CD4-positive, alpha-beta T cell (primary cell): ENCODE measurements around the gene MAST4. TPM values are rescaled to one million over a fixed set of nuclear protein-coding genes. Genes with fewer than 3 reads are reported as not detected.

Source experiments
- ATAC-seq: fragments of 200-7000 bp; cut with Tn5 transposase; one replicate; pipeline ENCODE4 v1.10.0; 2022; ENCODE audit warnings: mild to moderate bottlenecking; ENCODE audit not compliant: poor library complexity
- CTCF ChIA-PET: fragments of 350-600 bp; sonication (Branson Sonifier 250); formaldehyde crosslinking; loops from one replicate; lab custom pipeline; 2021; ENCODE audit warnings: antibody characterized with exemption, inconsistent platforms; lab: Charles Lee
- POLR2A ChIA-PET: fragments of 350-600 bp; sonication (Branson Sonifier 250); formaldehyde crosslinking; loops from one replicate; lab custom pipeline; 2021; ENCODE audit warnings: antibody characterized with exemption, inconsistent platforms; lab: Charles Lee
- DNase-seq, 14 experiments: peaks; one replicate each; pipeline ENCODE4 v3.0.0-alpha.2; 2013 to 2020; ENCODE audit warnings: mixed read lengths in 2 of 14
- H3K27ac ChIP-seq, 2 donors: one replicate each; pipeline versions ENCODE4 v1.5.1 to v1.7.0; 2013; ENCODE audit warnings: low read length in 2 of 2, low read depth in 1 of 2, mild to moderate bottlenecking in 1 of 2
- H3K27me3 ChIP-seq, 2 experiments: 1 replicate in 1 of 2; 2 replicates in 1 of 2; pipeline versions ENCODE4 v1.6.1 to v1.7.0; 2013; ENCODE audit warnings: low read length in 2 of 2, control low read depth in 1 of 2, mild to moderate bottlenecking in 1 of 2, moderate library complexity in 1 of 2; ENCODE audit not compliant: insufficient read depth in 2 of 2, control insufficient read depth in 1 of 2
- H3K36me3 ChIP-seq: one replicate; pipeline ENCODE4 v1.6.1; 2013; ENCODE audit warnings: low read length, control low read depth; ENCODE audit not compliant: insufficient read depth
- H3K4me1 ChIP-seq: one replicate; pipeline ENCODE4 v1.6.1; 2013; ENCODE audit warnings: low read length, control low read depth; ENCODE audit not compliant: insufficient read depth
- H3K4me3 ChIP-seq: one replicate; pipeline ENCODE4 v1.5.1; 2013; ENCODE audit warnings: mild to moderate bottlenecking, low read length, moderate library complexity
- H3K9me3 ChIP-seq, 2 experiments: 1 replicate in 1 of 2; 2 replicates in 1 of 2; pipeline versions ENCODE4 v1.6.1 to v1.7.0; 2013; ENCODE audit warnings: low read length in 2 of 2, mild to moderate bottlenecking in 2 of 2, control low read depth in 1 of 2, moderate library complexity in 1 of 2; ENCODE audit not compliant: control insufficient read depth in 1 of 2, insufficient read depth in 1 of 2
- H3K27ac Mint-ChIP-seq: one replicate; pipeline ENCODE4 v1.8.0; 2020; ENCODE audit warnings: mixed read lengths
- H3K27me3 Mint-ChIP-seq: one replicate; pipeline ENCODE4 v1.8.0; 2021; ENCODE audit warnings: mixed read lengths
- H3K36me3 Mint-ChIP-seq: one replicate; pipeline ENCODE4 v1.8.0; 2021; ENCODE audit warnings: low read depth, mixed read lengths
- H3K4me1 Mint-ChIP-seq: one replicate; pipeline ENCODE4 v1.8.0; 2021; ENCODE audit warnings: low read depth, mixed read lengths
- H3K4me3 Mint-ChIP-seq: one replicate; pipeline ENCODE4 v1.8.0; 2020; ENCODE audit warnings: mild to moderate bottlenecking, mixed read lengths
- H3K9me3 Mint-ChIP-seq: one replicate; pipeline ENCODE4 v1.8.0; 2020; ENCODE audit warnings: mixed read lengths
- intact Hi-C, 2 experiments: fragments of 100-400 bp; cut with DNase I in 1 of 2; cut with micrococcal nuclease in 1 of 2; formaldehyde crosslinking; loops; one replicate each; pipeline versions ENCODE4 v1.15.1 to v1.9.0; 2023 to 2025; cut with DNase I, micrococcal nuclease
- total RNA-seq, 174 experiments: library from RNA in 2 of 174; stranded (reverse) in 2 of 174; gene quantifications; one replicate each; pipeline ENCODE4 v1.2.3 and lab custom pipeline; 2021 to 2026
- TF ChIP-seq, protein P1 (sequence below): fragments of 200-600 bp; IDR thresholded peaks from one replicate; pipeline ENCODE4 v1.8.0; 2022; ENCODE audit warnings: antibody characterized with exemption, mild to moderate bottlenecking

MAST4 gene
- total RNA-seq, 2 experiments from 2014 or later, result 21.3 to 21.6 TPM

DNA sequence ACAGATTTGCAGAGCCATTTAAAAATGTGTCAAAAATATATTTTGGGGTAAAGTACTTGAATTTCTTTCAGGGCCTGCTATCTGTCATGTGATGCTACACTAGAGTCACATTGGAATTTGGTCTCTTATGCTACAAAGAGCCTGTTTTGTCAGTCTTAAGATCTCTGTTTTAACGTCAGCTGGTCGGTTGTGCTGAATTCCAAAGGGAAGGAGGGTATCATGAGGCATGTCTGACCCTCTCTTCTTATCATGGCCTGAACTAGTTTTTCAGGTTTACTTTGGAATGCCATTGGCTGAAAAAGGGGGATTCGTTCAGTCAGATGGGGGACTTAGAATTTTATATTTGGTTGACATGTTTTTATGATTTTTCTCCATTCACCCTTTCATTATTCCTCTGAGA, 309.8 kb downstream of the MAST4 start:
- no peak overlapping the region for H3K4me3 Mint-ChIP-seq

GRCh38 chr5:66908230-66908629, 312.0 kb downstream of the MAST4 start:
- H3K9me3 Mint-ChIP-seq, result no peaks in the 10 kb centered on the region
- no peaks in the 10 kb centered on the region for H3K36me3 Mint-ChIP-seq
- no peaks in the 10 kb centered on the region for H3K36me3 ChIP-seq
- no peak overlapping the region for H3K27ac Mint-ChIP-seq
- no peaks in the 10 kb centered on the region for H3K27me3 ChIP-seq
- no peak for DNase-seq
- intact Hi-C loops, result no loop called here
- no peaks in the 10 kb centered on the region for H3K4me1 Mint-ChIP-seq
- no peak overlapping the region for H3K4me3 Mint-ChIP-seq
- H3K27me3 Mint-ChIP-seq, result peaks cover 7% of the 10 kb centered on the region
- no peak for ATAC-seq
- POLR2A ChIA-PET, result no interaction called here
- H3K27ac ChIP-seq, result no peak overlapping the region
- TF ChIP-seq, protein P1, sequence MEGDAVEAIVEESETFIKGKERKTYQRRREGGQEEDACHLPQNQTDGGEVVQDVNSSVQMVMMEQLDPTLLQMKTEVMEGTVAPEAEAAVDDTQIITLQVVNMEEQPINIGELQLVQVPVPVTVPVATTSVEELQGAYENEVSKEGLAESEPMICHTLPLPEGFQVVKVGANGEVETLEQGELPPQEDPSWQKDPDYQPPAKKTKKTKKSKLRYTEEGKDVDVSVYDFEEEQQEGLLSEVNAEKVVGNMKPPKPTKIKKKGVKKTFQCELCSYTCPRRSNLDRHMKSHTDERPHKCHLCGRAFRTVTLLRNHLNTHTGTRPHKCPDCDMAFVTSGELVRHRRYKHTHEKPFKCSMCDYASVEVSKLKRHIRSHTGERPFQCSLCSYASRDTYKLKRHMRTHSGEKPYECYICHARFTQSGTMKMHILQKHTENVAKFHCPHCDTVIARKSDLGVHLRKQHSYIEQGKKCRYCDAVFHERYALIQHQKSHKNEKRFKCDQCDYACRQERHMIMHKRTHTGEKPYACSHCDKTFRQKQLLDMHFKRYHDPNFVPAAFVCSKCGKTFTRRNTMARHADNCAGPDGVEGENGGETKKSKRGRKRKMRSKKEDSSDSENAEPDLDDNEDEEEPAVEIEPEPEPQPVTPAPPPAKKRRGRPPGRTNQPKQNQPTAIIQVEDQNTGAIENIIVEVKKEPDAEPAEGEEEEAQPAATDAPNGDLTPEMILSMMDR, result no peak
- H3K4me3 ChIP-seq, result no peak overlapping the region
- no peaks in the 10 kb centered on the region for H3K4me1 ChIP-seq
- H3K9me3 ChIP-seq, result no peaks in the 10 kb centered on the region
- CTCF ChIA-PET, result no interaction called here

More for the DNA sequence above, 309.8 kb downstream of the MAST4 start:
- TF ChIP-seq, protein P1, result no peak
- no peak overlapping the region for H3K4me3 ChIP-seq
- Mint-ChIP-seq H3K36me3 (no peaks in the 10 kb centered on the region), H3K9me3 (no peaks in the 10 kb centered on the region), H3K27me3 (peaks cover 20% of the 10 kb centered on the region), H3K27ac (no peak overlapping the region), H3K4me1 (no peaks in the 10 kb centered on the region)
- no peaks in the 10 kb centered on the region for H3K36me3 ChIP-seq
- ChIA-PET CTCF (interaction anchor here (0.6 kb wide), 1 partner anchor 9 kb away, joined by 3 read pairs; no protein-coding TSS in a partner anchor), POLR2A (no interaction called here)
- H3K4me1 ChIP-seq, result no peaks in the 10 kb centered on the region
- no peaks in the 10 kb centered on the region for H3K27me3 ChIP-seq
- ATAC-seq (no peak), DNase-seq (no peak)
- H3K27ac ChIP-seq, result no peak overlapping the region
- no peaks in the 10 kb centered on the region for H3K9me3 ChIP-seq
- intact Hi-C loops, result no loop called here

DNA sequence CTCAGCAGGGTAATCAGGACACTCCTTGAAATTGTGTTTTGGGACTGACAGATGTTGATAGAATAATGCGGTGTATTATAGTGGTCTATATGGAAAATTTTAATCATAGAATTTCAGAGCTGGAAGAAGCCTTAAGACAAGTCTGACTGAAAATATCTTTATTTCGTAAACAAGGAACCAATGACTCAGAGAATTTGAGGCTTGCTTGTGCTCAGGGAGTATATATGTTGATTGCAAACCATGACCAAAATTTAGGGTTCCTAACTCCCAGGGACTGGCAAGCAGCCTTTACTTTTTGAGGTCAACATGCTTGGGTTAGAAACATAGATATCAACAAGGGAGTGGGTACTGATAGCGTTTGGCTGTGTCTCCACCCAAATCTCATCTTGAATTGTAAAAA, 313.2 kb downstream of the MAST4 start:
- ChIA-PET CTCF (no interaction called here), POLR2A (no interaction called here)
- DNase-seq, result no peak
- Histone ChIP-seq H3K27me3 (no peaks in the 10 kb centered on the region), H3K9me3 (no peaks in the 10 kb centered on the region), H3K36me3 (no peaks in the 10 kb centered on the region), H3K27ac (no peak overlapping the region), H3K4me3 (no peak overlapping the region), H3K4me1 (no peaks in the 10 kb centered on the region)
- H3K27ac Mint-ChIP-seq, result no peak overlapping the region
- no peaks in the 10 kb centered on the region for H3K4me1 Mint-ChIP-seq
- H3K4me3 Mint-ChIP-seq, result no peak overlapping the region
- intact Hi-C loops, result no loop called here
- no peak for ATAC-seq
- TF ChIP-seq, protein P1, result no peak
- no peaks in the 10 kb centered on the region for H3K9me3 Mint-ChIP-seq
- H3K36me3 Mint-ChIP-seq, result no peaks in the 10 kb centered on the region
- no peaks in the 10 kb centered on the region for H3K27me3 Mint-ChIP-seq
